ENCODE data around the gene CNTNAP4.

CNTNAP4 gene

DNA sequence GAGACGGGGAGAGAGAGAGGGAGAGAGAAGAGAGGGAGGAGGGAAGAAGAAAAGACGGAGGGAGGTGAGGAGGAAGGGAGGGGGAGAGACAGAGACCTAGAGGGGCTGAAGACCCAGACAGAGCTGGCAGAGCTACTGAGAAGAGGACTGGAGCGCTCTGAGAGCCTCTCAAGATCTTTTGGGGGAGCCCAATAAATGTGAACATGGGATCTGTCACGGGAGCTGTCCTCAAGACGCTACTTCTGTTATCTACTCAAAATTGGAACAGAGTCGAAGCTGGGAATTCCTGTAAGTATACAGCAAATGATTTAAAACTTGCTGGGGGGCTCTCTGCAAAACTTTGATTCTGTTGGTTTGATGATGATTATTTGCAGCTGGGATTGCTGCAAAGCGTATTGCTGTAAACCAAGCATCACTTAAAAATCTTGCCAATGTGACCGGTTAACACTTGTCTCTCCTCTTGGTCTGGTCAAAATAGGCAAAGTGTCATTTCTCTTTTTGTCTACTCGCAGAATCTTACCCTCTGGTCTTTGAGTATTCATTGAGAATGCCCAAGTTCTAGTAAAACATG lies 344 bp downstream of the CNTNAP4 start:
- Histone ChIP-seq H3K36me3 (ENCODE audit: insufficient read depth, low read length) (no peaks in the 10 kb centered on the region), H3K9ac (ENCODE audit: low read length) (no peak overlapping the region), H3K27ac (ENCODE audit: low read depth, low read length) (no peak overlapping the region), H3K9me3 (ENCODE audit: low read length) (no peaks in the 10 kb centered on the region), H3K4me1 (ENCODE audit: insufficient read depth, low read length) (no peaks in the 10 kb centered on the region), H3K4me3 (ENCODE audit: low read depth in 1 of 2, low read length in 2 of 2) (no peak overlapping the region), H3K27me3 (ENCODE audit: control insufficient read depth in 1 of 2, insufficient read depth in 2 of 2, low read length in 2 of 2) (no peaks in the 10 kb centered on the region)

DNA sequence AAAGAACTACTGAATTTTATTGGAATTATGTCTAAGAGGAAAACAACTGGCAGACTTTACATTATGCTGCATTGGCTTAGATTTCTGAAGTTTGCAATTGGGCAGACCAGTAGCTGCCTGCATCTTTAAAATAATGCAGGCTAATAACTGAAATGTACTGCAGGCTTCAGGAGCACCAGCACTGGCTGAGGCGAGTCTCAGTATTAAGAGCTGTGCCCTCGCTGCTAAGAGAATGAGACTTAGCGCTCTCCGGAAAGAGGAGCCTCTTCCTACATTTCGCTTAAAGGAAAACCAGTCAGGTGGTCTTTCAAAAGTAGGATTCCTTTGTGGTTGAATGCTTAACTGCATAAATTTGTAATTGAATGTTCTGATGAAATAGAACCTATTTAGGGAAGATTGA lies 885 bp downstream of the CNTNAP4 start:
- Histone ChIP-seq H3K27me3 (ENCODE audit: control insufficient read depth in 1 of 2, insufficient read depth in 2 of 2, low read length in 2 of 2) (no peaks in the 10 kb centered on the region), H3K4me3 (ENCODE audit: low read depth in 1 of 2, low read length in 2 of 2) (no peak overlapping the region), H3K27ac (ENCODE audit: low read depth, low read length) (no peak overlapping the region), H3K9me3 (ENCODE audit: low read length) (no peaks in the 10 kb centered on the region), H3K4me1 (ENCODE audit: insufficient read depth, low read length) (no peaks in the 10 kb centered on the region), H3K36me3 (ENCODE audit: insufficient read depth, low read length) (no peaks in the 10 kb centered on the region), H3K9ac (ENCODE audit: low read length) (no peak overlapping the region)

DNA sequence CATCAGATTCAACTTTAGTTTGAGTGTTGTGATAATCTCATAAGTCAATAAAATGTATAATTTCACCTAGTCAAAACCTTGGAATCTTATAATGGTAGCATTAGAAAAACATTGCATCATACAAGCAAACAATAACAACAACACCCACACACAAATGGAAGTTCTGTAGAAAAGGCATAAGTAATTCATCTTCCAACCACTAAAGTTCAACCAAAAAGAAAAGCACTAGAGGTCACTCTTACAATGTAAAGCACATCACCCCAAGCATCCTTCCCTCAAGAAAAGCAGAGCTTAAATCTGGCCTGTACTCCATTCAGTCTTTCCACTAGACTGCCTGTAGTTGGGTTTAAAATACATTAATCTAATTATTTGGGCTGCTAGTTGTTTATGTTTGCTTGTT lies 1.8 kb downstream of the CNTNAP4 start:
- no peak overlapping the region for H3K4me3 ChIP-seq (ENCODE audit: low read depth in 1 of 2, low read length in 2 of 2)
- H3K27me3 ChIP-seq (ENCODE audit: control insufficient read depth in 1 of 2, insufficient read depth in 2 of 2, low read length in 2 of 2), result no peaks in the 10 kb centered on the region
- no peak overlapping the region for H3K9ac ChIP-seq (ENCODE audit: low read length)
- H3K9me3 ChIP-seq (ENCODE audit: low read length), result no peaks in the 10 kb centered on the region
- no peak overlapping the region for H3K27ac ChIP-seq (ENCODE audit: low read depth, low read length)
- H3K4me1 ChIP-seq (ENCODE audit: insufficient read depth, low read length), result no peaks in the 10 kb centered on the region
- no peaks in the 10 kb centered on the region for H3K36me3 ChIP-seq (ENCODE audit: insufficient read depth, low read length)

- Histone ChIP-seq H3K36me3 (ENCODE audit: insufficient read depth, low read length) (no peaks in the 10 kb centered on the region), H3K27ac (ENCODE audit: low read depth, low read length) (no peak overlapping the region), H3K4me3 (ENCODE audit: low read depth in 1 of 2, low read length in 2 of 2) (no peak overlapping the region), H3K4me1 (ENCODE audit: insufficient read depth, low read length) (no peaks in the 10 kb centered on the region), H3K27me3 (ENCODE audit: control insufficient read depth in 1 of 2, insufficient read depth in 2 of 2, low read length in 2 of 2) (no peaks in the 10 kb centered on the region), H3K9ac (ENCODE audit: low read length) (no peak overlapping the region), H3K9me3 (ENCODE audit: low read length) (no peaks in the 10 kb centered on the region)
Observed at GRCh38 chr16:76280421-76281215, 3.4 kb downstream of the CNTNAP4 start.

DNA sequence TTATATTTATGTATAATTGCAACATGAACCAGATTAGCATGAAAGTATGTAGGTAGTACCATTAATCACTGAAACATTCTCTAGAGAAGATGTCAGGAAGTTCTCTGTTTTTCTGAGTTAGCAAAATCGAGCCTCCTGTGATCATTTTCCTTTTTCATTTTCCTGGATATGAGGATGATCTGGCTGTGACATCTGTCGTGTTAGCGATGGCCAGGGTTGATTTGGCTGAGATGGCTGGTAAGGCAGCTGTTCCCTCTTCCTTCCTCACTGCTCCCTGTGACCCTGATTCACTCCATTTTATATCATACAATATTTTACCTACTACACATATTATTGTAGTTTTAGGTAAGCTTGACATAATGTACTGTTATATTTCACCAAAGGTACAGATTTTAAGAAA lies 10.3 kb downstream of the CNTNAP4 start:
- H3K4me3 ChIP-seq (ENCODE audit: low read depth in 1 of 2, low read length in 2 of 2), result no peak overlapping the region
- no peaks in the 10 kb centered on the region for H3K27me3 ChIP-seq (ENCODE audit: control insufficient read depth in 1 of 2, insufficient read depth in 2 of 2, low read length in 2 of 2)
- H3K9me3 ChIP-seq (ENCODE audit: low read length), result no peaks in the 10 kb centered on the region
- H3K36me3 ChIP-seq (ENCODE audit: insufficient read depth, low read length), result no peaks in the 10 kb centered on the region
- H3K4me1 ChIP-seq (ENCODE audit: insufficient read depth, low read length), result no peaks in the 10 kb centered on the region
- H3K27ac ChIP-seq (ENCODE audit: low read depth, low read length), result no peak overlapping the region
- no peak overlapping the region for H3K9ac ChIP-seq (ENCODE audit: low read length)

DNA sequence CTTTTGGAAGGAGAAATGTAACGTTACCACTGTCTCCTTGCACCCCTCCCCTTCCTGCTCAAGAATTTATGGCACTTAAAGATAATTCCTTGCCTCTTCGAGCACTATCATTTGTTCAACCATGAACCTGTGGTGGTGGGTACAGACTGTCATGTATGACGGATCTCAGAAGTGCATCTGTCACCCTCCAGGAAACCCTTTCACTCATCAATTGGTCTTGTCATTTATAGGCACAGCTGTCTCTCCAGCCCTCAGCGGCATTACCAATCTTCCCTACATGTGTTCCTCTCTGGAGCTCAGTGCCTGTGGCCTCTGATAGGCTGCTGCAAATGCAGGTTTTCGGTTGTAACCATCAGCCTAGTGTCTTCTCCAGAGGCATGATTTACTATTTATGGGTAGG lies 15.0 kb downstream of the CNTNAP4 start:
- Histone ChIP-seq H3K27me3 (ENCODE audit: control insufficient read depth in 1 of 2, insufficient read depth in 2 of 2, low read length in 2 of 2) (no peaks in the 10 kb centered on the region), H3K9ac (ENCODE audit: low read length) (no peak overlapping the region), H3K4me3 (ENCODE audit: low read depth in 1 of 2, low read length in 2 of 2) (no peak overlapping the region), H3K9me3 (ENCODE audit: low read length) (no peaks in the 10 kb centered on the region), H3K4me1 (ENCODE audit: insufficient read depth, low read length) (no peaks in the 10 kb centered on the region), H3K36me3 (ENCODE audit: insufficient read depth, low read length) (no peaks in the 10 kb centered on the region), H3K27ac (ENCODE audit: low read depth, low read length) (no peak overlapping the region)

DNA sequence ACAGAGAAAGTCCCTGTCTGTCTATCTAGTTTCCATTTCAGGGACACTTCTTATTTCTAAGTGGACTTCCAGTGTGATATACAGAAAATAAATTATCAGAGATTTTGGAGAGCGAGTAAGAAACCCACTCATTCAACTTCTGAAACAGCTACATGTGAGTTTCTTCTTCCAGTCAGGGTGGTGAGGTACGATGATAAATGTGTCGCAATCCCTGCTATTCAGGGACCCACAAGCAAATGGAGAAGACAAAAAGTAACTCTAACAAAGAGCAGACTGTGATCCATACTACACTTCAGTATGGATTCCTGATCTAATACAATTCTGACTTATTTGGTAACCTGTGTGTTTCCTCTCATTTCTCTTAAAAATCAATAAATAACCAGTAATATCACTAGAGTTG lies 16.8 kb downstream of the CNTNAP4 start:
- H3K4me1 ChIP-seq (ENCODE audit: insufficient read depth, low read length), result no peaks in the 10 kb centered on the region
- H3K9ac ChIP-seq (ENCODE audit: low read length), result no peak overlapping the region
- no peaks in the 10 kb centered on the region for H3K9me3 ChIP-seq (ENCODE audit: low read length)
- no peak overlapping the region for H3K27ac ChIP-seq (ENCODE audit: low read depth, low read length)
- no peak overlapping the region for H3K4me3 ChIP-seq (ENCODE audit: low read depth in 1 of 2, low read length in 2 of 2)
- no peaks in the 10 kb centered on the region for H3K27me3 ChIP-seq (ENCODE audit: control insufficient read depth in 1 of 2, insufficient read depth in 2 of 2, low read length in 2 of 2)
- no peaks in the 10 kb centered on the region for H3K36me3 ChIP-seq (ENCODE audit: insufficient read depth, low read length)

DNA sequence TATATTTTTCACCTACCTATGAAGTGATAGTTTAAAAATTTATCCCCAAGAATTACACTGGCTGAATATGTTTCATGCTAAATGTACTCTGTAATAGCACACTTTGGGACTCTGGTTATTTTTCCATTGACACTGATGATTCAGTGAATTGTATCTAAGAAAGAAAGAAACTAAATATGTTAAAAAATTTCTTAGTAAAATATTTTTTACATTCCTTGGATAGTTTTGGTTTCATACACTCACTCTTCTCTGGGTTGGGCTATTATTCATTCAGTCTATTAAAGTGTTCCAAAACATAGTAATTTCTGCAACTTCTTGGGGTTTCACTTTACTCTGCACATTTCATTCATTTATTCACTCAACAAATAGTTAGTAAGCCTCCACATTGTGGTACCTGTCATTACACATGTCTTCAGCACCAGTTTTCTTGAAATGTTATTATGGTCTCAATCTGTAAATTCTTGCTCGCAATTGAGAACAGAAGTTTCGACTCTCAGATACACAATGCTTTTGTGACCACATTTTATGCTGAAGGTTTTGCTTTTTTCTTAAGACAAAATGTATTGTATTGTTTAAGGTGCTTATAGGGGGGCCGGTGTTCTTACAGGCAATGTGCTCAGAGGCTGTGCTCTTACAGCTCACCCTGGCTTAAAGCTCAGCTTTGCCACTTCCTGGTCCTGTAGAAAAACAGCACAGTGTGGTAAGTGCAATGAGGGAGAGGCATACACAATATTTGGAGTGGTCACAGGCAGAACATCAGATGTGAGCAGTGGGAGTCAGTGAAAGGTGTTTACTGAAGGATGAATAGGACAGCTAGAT lies 17.4 kb downstream of the CNTNAP4 start:
- Histone ChIP-seq H3K27me3 (ENCODE audit: control insufficient read depth in 1 of 2, insufficient read depth in 2 of 2, low read length in 2 of 2) (no peaks in the 10 kb centered on the region), H3K4me3 (ENCODE audit: low read depth in 1 of 2, low read length in 2 of 2) (no peak overlapping the region), H3K9me3 (ENCODE audit: low read length) (no peaks in the 10 kb centered on the region), H3K9ac (ENCODE audit: low read length) (no peak overlapping the region), H3K4me1 (ENCODE audit: insufficient read depth, low read length) (no peaks in the 10 kb centered on the region), H3K27ac (ENCODE audit: low read depth, low read length) (no peak overlapping the region), H3K36me3 (ENCODE audit: insufficient read depth, low read length) (no peaks in the 10 kb centered on the region)

DNA sequence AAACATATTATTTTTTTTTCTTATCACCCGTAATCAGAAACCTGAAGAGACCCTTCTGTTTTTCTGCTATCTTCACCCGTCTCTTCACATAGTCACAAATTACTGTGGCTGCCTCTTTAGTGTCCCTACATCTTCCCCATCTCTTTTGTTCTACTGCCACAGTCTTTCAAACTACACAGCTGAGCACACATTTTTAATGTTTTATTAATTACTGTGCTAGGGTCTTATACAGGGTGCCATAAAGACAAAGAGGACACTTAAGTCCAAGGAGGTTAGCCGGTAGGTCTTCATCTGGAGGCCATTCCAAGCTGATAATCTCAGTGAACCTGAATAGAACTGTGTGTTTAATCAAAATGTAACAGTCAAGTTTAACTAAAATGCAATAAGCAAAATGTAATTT lies 20.7 kb downstream of the CNTNAP4 start:
- no peak overlapping the region for H3K4me3 ChIP-seq (ENCODE audit: low read depth in 1 of 2, low read length in 2 of 2)
- H3K36me3 ChIP-seq (ENCODE audit: insufficient read depth, low read length), result no peaks in the 10 kb centered on the region
- no peaks in the 10 kb centered on the region for H3K4me1 ChIP-seq (ENCODE audit: insufficient read depth, low read length)
- no peak overlapping the region for H3K27ac ChIP-seq (ENCODE audit: low read depth, low read length)
- no peak overlapping the region for H3K9ac ChIP-seq (ENCODE audit: low read length)
- H3K9me3 ChIP-seq (ENCODE audit: low read length), result no peaks in the 10 kb centered on the region
- no peaks in the 10 kb centered on the region for H3K27me3 ChIP-seq (ENCODE audit: control insufficient read depth in 1 of 2, insufficient read depth in 2 of 2, low read length in 2 of 2)

GRCh38 chr16:76303637-76304314 lies 26.6 kb downstream of the CNTNAP4 start:
- Histone ChIP-seq H3K9ac (ENCODE audit: low read length) (no peak overlapping the region), H3K27me3 (ENCODE audit: control insufficient read depth in 1 of 2, insufficient read depth in 2 of 2, low read length in 2 of 2) (no peaks in the 10 kb centered on the region), H3K4me3 (ENCODE audit: low read depth in 1 of 2, low read length in 2 of 2) (no peak overlapping the region), H3K9me3 (ENCODE audit: low read length) (no peaks in the 10 kb centered on the region), H3K4me1 (ENCODE audit: insufficient read depth, low read length) (no peaks in the 10 kb centered on the region), H3K36me3 (ENCODE audit: insufficient read depth, low read length) (no peaks in the 10 kb centered on the region), H3K27ac (ENCODE audit: low read depth, low read length) (no peak overlapping the region)

DNA sequence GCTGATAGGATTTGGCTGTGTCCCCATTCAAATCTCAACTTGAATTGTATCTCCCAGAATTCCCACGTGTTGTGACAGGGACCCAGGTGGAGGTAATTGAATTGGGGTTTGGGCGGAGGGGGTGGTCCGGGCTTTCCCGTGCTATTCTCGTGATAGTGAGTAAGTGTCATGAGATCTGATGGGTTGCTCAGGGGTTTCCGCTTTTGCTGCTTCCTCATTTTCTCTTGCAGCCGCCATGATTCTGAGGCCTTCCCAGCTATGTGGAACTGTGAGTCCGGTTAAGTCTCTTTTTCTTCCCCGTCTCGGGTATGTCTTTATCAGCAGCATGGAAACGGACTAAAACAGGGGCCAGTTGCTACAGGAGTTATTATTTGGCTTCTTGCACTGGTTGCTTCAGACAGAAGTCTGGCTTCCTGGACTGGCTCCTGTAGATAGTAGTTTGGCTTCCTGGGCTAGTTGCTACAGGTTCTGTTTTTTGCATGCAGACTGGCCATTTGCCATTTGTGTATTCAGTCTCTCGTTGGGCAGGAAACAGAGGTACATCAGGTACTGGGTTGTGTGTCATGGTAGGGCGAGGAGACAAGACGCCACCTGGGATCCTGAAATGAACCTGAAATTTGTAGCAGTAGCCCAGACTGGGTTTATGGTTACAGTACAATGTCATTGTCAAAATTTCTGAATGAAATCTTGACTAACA lies 32.6 kb downstream of the CNTNAP4 start:
- Histone ChIP-seq H3K4me3 (ENCODE audit: low read depth in 1 of 2, low read length in 2 of 2) (no peak overlapping the region), H3K27me3 (ENCODE audit: control insufficient read depth in 1 of 2, insufficient read depth in 2 of 2, low read length in 2 of 2) (no peaks in the 10 kb centered on the region), H3K9ac (ENCODE audit: low read length) (no peak overlapping the region), H3K4me1 (ENCODE audit: insufficient read depth, low read length) (no peaks in the 10 kb centered on the region), H3K9me3 (ENCODE audit: low read length) (no peaks in the 10 kb centered on the region), H3K27ac (ENCODE audit: low read depth, low read length) (no peak overlapping the region), H3K36me3 (ENCODE audit: insufficient read depth, low read length) (no peaks in the 10 kb centered on the region)
